GM18508 (cell line): ENCODE data around the gene ZBTB42.

ENCODE experiments used
- ATAC-seq: cut with Tn5 transposase; IDR thresholded peaks from one replicate; pipeline ENCODE4 v1.9.1; 2021; ENCODE audit warnings: moderate number of reproducible peaks; ENCODE audit not compliant: insufficient read depth, unreplicated experiment

ZBTB42 gene

DNA sequence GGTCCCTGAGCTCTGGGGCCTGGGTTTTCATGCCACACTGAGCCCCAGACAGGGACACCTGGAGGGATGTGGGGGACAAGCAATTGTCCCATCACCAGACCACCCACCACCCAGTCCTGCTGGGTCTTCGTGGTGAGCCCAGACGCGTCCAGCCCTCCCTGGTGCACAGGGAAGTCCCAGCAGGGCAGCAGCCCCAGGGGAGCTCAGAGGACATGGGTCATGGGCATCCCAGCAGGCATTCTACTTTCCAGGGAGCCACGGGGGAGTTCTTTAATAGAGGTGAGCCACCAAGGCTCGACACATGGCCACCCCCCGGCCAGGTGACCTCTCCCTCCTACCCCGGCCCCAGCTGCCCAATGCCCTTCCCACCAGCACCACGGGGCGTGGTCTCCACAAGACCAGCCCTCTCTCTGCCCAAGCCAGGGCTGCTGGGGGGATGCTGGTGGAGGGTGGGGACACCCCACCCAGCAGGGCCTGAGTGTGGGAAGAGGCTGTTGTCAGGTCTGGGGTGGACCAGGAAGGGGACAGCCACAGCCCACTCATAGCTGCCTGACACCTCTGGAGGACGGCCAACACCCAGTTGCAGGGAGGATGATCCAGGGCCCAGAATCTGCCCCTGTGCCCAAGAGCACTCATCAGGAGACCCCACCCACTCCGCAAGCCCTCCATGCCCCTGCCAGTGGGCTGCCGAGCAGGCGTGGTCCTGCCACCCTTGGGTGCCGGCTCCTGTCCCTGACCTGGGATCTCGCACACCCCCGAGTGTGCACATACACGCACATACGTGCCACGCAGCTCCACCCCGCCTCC lies 19.4 kb upstream of the ZBTB42 start:
- ATAC-seq, result no peak

DNA sequence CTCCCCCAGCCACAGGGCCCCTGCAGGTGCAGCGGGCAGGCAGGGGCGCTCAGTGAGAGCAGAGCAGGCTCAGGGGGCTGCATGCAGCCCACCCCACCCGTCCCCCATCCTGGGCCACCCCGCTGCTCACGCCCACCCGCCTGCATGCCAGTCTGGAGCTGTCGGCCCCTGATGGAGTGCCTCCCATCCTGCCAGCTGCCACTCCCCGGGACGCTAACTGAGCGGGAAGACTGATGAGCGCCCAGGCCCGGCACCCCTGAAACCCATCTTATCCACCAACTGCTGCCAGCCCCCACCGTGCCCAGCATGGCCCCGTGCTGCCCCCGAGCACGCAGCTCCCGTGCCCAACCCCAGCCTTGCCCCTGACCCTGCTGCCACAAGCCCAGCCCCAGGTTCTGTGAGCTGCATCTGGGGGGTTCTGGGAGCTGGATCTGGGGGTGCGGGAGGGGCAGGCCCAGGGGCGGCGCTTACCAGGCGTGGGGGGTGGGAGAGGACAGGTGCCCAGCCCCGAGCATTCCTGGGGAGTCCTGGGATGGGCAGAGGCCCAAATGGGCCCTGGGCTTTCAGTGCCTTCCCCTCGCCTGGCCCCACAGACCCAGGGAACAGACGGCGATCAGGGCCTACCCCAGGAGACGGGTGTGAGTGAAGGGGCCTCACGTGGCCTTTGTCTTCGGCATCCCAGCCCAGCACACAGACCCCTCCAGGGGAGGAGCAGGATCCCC lies 18.7 kb upstream of the ZBTB42 start:
- no peak for ATAC-seq

DNA sequence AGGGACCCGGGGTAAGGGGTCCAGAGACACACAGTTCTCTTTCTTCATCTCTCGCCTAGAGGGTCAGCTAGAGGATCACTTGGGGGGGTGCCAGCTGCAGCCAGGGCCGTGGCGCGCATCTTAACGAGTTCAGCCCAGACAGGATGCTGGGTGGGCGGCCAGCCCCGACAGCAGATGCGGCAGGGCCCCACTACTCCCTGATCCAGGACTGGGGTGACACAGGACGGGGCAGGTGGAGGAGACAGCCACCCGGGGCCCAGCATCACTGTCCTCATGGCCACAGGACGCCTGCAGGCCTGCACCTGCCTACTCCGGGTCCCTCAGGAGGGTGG lies 18.1 kb upstream of the ZBTB42 start:
- no peak for ATAC-seq

DNA sequence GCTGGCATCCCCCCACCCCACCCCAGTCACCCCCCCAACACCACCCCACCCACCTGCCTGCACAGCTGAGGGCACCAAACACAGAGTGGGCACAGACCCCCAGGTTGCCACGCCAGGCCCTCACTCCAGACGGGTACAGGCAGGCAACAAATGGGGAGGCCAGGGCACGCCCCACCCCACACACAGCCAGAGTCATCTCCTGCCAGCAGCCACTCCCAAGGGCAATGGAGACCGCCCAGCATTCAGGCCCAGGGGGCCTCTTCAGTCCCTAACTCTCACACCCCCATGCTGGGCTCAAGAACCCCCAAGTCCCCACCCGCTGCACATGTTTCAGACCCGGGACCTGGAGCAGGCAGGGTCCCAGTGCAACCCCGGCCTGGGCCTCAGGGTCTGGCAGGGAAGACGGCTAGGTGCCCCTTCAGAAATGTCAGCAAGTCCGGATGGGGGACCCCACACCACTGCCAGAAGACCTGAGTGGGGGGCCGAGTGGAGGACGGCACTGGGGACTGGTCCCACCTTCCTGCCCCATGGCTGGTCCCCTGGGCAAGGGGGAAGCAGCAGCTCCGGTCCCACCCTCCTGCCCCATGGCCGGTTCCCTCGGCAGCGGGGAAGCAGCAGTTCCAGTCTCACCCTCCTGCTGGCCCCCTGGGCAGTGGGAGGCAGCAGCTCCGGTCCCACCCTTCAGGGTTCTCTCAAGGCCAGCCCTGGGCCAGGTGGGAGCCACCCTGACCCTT lies 17.2 kb upstream of the ZBTB42 start:
- no peak for ATAC-seq

DNA sequence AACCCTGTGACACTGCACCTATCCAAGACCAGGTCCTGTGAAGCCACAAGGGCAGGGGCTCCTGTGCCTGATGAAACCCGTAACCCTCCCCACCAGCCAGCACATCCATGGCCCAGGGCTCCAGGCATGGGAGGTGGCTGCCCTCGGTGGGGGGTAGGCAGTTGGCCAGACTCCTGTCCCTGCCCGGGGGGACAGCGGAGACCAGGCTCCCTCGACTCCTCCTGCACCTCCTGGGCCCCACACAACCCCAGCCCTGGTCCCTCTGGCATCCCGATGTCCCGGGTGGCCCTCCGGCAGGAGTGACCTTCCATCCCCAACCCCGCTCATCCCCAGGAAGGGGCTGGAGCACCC lies 16.7 kb upstream of the ZBTB42 start:
- no peak for ATAC-seq

DNA sequence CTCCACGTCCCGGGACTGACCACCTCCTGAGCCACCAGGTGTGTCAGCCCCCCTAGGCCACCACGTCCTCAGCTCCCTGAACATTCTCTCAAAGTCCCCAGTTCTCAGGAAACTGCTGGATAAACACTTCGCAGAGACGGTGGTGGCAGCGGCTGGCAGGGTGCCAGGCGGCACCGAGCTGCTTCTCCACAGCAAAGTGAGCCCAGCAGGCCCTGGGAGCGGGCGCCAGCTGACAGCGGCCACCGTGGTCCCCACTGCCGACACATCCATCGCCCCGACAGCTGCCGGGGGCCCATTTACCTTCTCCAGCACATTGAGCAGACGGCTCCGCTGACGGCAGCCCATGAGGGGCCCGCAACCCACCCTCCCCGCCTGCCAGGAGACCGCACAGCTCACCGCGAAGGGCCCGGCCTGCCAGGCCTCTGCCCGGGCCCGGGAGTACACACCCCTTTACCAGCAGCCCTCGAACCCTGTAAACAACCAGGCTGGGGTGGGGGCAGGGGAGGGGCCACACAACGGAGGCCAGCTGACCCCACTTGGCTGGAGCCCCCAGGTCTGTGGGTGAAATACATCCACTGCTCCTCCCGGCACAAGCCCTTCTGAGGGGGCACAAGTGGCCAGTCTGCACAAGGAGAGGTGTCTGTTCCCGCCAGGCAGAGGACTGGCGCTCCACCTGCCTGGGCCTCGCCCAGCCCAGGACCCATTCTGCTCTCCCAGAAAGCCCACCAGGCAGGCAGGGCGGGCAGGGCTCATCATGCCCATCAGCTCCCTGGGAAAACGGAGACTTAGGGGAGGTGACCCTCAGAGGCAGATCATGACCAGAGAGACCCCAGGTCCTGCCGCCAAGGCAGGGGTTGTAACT lies 15.8 kb upstream of the ZBTB42 start:
- no peak for ATAC-seq

DNA sequence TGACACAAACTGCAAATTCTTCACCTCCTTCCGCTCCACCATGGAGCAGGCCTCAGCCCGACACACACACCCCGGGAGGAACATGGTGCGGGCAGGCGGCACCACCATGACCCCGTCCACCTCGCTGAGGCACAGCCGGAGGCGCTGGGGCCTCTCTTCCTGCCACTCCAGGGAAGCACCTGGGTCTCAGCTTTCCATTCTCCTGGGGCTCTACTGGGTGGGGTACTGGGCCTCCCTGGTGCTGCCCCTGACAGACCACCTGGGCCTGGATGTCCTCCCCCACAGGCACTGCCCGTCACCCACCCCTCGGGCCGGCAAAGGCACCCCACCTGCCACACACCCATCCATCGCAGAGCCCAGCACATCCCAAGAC lies 15.2 kb upstream of the ZBTB42 start:
- no peak for ATAC-seq

DNA sequence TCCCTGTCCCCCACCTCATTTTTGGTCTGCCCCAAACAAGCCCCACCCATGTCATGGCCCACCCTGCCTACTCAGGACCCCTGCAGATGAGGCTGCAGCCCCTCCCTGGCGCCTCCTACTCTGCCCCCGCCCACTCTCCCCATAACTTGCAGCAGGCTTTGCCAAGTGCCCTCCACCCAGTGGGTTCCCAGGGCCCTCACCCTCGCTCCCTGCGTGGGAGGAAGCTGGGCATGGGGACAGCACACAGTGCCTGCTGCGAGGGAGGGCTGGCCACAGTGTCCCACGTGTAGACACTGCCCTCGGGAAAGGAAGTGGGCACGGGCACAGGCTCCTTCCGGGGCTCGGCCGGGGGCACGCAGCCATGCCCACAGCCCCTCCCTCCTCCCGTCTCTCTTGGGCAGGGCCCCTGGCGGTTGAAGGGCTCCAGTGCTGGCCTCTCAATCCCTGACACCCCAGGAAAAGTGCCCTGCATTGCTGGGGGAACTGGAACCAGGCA lies 14.8 kb upstream of the ZBTB42 start:
- no peak for ATAC-seq

DNA sequence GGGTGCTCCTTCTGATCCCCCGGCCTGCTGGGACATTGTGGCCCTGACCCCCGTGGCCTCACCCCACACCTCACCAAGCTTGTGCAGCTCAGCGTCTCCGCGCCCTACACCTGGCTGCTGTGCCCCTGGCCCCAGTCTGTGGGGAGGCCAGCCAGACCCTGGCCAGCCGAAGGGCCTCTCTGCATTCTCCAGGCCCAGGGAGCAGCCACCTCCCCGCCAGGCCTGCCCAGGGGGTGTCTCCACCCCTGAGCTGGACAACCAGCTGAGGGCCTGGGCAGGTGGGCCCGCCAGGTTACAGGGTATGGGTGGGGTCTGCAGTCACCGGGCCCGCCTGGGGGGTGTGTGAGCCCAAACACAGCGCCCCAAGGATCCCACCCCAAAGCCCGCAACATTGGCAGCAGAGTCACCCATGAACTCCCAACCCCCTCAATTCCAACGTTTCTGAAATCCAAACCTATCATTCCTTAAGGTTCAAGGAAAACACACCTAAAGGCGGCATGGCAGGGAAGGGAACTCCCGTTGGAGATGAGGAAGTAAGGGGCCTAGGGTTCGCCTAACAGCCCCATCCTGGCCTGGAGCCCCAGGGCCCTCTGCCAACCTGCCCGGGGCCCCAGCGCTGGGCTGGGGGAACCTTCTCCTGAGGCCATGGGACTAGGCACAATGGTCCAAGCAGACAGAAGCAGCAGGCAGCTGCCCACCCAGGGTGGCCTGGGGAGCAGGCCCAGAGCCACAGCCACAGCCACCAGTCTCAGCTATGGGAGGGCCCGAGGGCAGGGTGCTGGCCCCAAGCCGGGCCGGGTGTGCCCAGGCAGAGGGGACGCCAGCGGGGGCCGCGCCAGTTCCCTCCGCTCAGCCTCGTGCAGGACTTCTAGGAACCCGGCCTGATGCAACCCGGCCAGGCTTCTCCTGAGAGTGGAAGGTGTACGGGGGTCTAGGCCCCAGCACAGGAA lies 13.9 kb upstream of the ZBTB42 start:
- ATAC-seq, result no peak

DNA sequence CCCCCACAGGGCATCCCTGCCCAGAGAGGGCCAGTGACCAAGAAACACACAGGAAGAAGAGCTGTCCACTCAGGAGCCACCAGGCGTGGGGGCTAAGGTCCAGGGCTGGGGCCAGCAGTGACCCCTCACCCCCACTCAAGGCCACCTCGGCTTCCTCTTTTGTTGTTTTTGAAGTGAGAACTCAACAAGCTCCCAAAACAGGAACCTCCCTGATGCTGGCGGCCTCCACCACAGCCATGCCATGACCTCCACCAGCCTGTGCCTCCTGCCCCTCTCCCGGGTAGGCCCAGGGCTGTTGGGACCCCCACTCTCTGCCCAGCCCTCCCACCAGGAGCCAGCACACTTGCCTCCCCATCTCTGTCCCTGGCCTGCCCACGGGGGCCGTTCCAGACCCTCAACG lies 13.2 kb upstream of the ZBTB42 start:
- no peak for ATAC-seq

DNA sequence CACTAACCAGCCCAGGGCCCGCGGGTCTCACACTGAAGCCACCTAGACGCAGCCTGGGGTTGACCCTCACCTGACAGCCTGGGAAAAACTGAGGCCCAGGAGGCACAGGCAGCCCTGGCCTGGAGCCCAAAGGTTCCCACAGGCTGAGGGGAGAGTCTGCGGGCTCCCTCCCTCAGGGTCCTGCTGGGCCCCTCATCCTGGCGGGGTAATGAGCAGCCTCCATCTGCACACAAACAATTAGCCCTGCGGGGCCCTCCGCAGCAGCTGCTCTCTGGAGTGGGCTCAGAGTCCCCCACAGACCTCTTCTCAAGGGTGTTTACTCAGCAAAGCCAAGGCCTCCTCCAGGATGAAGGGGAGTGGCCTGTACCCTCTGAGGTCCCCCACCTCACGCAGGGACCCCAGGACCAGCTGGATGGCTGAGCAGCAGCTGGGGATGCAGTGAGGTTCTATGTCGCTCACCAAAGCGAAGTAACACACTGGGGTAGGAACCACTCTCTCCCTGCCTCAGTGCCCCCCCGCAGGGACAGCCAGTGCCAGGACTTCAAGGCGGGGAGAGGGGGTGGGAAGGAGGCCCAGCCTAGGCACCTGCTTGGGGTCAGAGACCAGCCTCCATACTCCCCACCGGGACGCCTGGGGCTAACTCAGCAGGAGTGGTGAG lies 12.6 kb upstream of the ZBTB42 start:
- ATAC-seq, result no peak

DNA sequence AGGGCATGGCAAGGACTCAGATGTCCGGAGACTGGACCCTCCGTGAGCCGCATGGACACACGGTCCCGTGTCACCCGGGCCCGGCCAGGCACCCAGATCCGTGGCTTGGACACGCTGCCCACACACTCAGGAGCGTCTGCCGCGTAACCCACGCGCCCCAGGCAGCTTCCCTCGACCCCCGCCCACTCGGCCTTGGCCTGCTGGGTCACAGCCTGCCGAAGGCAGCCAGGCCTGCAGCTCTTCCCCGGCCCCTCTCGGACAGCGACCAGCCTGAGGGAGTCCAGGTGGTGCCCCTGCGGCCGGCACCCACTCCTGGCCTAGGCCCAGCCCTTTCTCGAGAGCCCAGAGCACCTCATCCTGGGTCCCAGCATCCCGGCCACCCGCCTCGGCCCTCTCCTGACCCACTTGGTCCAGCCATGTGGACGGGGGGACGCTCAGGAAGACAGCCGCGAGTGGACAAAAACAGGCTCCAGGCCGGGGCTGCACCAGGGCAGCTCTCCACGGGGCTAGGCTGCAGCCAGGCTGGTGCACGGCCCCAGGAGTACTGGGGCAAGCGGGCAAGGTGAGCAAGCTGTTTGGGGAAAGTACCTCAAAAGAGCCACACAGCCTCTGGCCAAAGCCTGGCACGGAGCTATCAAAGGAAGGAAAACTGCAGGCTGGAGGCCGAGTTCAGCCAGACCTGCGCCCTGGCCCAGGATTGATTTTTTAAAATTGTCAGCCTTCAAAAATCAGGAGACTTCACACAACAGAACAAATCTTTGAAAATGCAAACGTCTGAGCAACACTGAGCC lies 11.8 kb upstream of the ZBTB42 start:
- no peak for ATAC-seq

DNA sequence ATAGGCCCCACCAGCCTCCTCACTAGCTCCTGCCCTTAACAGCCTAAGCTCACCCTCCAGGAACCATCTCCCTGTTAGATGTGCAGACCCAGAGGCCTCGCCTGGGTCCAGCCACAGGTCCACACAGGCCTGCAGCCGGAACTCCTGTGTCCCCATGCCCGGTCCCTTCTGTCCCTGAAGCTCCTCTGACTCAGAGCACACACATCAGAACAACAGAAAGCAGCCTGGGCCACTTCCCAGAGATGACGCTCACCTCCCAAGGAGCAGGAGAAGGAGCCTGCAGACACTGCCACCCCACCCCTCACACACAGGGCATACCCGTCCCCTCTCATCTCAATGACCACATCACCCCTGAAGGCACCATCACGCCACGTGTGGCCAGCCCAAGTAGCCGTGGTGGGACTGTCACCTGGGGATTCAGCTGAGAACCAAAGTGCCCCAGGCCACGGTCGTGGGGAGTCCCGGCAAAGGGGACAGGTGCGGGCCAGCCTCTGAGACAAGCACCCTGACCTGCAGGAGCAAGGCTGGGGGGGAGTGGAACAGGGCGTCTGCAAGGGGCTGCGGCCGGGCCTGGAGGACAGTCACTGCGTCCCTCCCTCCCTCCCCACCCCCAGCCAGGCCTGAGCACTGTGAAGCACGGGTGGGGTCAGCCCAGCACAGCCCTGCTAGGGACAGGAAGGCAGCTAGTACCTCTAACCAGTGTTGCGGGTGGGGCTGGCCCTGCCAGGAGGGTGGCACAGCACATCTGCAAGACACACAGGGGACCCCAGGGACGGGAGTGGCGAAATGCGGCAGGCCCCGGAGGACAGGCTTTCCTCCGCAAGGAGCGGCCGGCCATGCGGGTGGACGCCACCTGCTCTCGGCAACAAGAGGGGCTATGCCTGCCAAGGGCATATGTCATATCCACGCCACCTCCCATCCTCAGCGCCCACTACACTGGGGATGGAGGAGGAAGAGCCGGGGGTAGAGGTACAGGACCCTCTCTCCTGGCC lies 10.9 kb upstream of the ZBTB42 start:
- no peak for ATAC-seq

DNA sequence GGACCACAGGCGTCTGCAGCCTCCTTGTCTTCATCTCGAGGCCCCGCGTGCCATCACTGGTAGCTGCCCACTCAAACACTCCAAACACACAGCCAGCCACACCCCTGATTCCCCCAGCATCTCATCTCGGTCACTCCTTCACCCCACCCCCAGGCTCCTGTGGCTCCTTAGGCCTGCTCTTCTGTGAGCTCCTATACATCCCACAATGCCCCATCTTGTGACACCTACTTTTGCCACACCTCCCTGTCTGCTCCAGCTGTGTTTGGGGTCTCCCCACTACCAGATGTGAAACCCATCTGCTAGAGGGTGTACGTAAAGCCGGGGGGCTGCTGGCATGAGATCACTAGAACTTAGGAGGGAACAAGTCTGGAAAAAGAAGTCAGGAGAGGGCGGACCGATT lies 9.5 kb upstream of the ZBTB42 start:
- no peak for ATAC-seq

DNA sequence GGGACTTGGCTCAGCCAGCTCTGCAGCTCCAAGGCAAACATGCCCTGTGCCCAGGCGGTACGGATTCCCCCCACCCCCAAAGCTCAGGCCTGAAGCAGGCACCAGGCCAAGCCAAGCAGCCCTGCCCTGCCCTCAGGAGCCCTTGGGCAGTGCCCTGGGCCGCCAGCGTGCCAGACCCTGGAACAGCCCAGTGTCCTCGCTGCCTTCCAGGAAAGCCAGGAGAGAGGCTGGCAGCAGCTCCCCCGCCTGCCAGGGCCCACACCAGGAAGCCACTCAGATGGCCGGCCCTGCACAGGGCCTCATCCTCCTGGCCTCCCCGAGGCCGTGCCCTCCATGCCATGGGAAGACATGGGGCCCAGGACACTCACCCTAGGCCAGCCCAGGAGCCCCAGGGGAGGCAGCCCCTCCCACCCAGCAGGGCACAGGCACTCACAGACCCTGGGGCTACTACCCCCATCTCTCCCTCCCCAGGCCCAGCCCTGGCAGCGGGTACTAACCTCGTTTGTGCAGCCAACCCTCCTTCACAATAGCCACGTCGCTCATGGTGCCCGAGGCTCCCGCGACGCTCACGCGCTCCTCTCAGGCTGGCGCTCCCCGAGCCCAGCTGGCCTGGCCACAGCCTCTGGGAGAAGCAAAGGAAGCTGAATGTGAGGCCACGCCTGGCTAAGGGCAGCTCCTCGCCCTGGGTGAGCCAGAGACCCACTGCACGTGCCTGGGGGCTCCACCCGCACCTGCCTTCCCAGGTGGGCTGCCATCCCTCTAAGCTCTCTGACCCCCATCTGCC lies 8.6 kb upstream of the ZBTB42 start:
- ATAC-seq, result no peak
